PFSK-1 (cell line): ENCODE measurements around the gene NAA20.

Source experiments
- POLR2AphosphoS5 ChIP-seq: IDR thresholded peaks from 2 replicates; pipeline ENCODE4 v1.6.1; 2012; ENCODE audit warnings: low read depth, mild to moderate bottlenecking, control low read depth, low read length, moderate library complexity
- TAF1 ChIP-seq: IDR thresholded peaks from 2 replicates; pipeline ENCODE4 v1.6.1; 2012; ENCODE audit warnings: low read length, control low read depth, borderline replicate concordance; ENCODE audit not compliant: insufficient read depth

GRCh38 chr20:20022498-20022897 lies 5.3 kb downstream of the NAA20 start:
- TF ChIP-seq TAF1 (no peak), POLR2AphosphoS5 (no peak)
